NB4 (cell line): Measurements from ENCODE around the gene SLC38A5.

Source experiments
- MYC ChIP-seq: IDR thresholded peaks from 2 replicates; pipeline ENCODE4 v1.6.1; 2011; ENCODE audit warnings: low read depth, low read length
- POLR2A ChIP-seq: IDR thresholded peaks from 2 replicates; pipeline ENCODE4 v1.6.1; 2011; ENCODE audit warnings: mild to moderate bottlenecking; ENCODE audit not compliant: insufficient read length; ENCODE audit errors: extremely low read depth
- TF ChIP-seq, protein P1 (sequence below): IDR thresholded peaks from one replicate; pipeline ENCODE4 v1.5.1; 2012; ENCODE audit warnings: low read depth, low read length
- TF ChIP-seq, protein P2 (sequence below): IDR thresholded peaks from 2 replicates; pipeline ENCODE4 v1.6.1; 2011; ENCODE audit warnings: low read depth, low read length

DNA sequence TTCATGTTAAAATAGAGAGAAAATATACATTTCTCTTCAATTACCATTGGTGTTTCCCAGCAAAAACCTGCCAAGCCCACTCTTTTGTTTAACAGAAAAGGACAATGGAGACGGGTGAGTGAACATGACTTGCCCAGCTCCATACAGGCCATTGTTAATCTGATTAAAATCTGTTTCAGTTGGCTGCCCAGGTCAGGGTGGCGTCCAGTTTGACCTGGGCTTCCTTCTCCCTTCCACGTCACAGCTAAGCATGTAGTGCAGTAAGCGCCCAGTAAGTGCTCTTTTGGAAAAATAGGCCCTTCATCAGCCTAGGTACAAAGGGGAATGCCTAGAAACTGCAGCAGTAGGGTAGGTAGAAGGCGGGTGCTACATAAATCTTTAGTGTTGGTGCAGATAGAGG, 37.2 kb upstream of the SLC38A5 start:
- TF ChIP-seq POLR2A = no peak
- TF ChIP-seq, protein P1, sequence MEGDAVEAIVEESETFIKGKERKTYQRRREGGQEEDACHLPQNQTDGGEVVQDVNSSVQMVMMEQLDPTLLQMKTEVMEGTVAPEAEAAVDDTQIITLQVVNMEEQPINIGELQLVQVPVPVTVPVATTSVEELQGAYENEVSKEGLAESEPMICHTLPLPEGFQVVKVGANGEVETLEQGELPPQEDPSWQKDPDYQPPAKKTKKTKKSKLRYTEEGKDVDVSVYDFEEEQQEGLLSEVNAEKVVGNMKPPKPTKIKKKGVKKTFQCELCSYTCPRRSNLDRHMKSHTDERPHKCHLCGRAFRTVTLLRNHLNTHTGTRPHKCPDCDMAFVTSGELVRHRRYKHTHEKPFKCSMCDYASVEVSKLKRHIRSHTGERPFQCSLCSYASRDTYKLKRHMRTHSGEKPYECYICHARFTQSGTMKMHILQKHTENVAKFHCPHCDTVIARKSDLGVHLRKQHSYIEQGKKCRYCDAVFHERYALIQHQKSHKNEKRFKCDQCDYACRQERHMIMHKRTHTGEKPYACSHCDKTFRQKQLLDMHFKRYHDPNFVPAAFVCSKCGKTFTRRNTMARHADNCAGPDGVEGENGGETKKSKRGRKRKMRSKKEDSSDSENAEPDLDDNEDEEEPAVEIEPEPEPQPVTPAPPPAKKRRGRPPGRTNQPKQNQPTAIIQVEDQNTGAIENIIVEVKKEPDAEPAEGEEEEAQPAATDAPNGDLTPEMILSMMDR = no peak
- TF ChIP-seq, protein P2, sequence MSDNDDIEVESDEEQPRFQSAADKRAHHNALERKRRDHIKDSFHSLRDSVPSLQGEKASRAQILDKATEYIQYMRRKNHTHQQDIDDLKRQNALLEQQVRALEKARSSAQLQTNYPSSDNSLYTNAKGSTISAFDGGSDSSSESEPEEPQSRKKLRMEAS = no peak
- no peak for TF ChIP-seq MYC
